Upper lobe of left lung (tissue), 4 donors: ENCODE results near the gene PLPPR1.

Experiments
- POLR2AphosphoS5 ChIP-seq, 2 donors: sonication (generic); formaldehyde crosslinking; IDR thresholded peaks; one replicate each; pipeline ENCODE4 v1.5.1; 2017; ENCODE audit warnings: antibody characterized with exemption in 2 of 2
- TF ChIP-seq, protein P1 (sequence below), 6 experiments: fragments of 450-650 bp in 4 of 6; fragments of 200-600 bp in 2 of 6; sonication (generic) in 2 of 6; IDR thresholded peaks; one replicate each; pipeline ENCODE4 v1.5.1; 2016 to 2019; ENCODE audit warnings: antibody characterized with exemption in 6 of 6

- TF ChIP-seq POLR2AphosphoS5 (IDR thresholded peaks at IDR 0.05): no peak
- TF ChIP-seq, protein P1, sequence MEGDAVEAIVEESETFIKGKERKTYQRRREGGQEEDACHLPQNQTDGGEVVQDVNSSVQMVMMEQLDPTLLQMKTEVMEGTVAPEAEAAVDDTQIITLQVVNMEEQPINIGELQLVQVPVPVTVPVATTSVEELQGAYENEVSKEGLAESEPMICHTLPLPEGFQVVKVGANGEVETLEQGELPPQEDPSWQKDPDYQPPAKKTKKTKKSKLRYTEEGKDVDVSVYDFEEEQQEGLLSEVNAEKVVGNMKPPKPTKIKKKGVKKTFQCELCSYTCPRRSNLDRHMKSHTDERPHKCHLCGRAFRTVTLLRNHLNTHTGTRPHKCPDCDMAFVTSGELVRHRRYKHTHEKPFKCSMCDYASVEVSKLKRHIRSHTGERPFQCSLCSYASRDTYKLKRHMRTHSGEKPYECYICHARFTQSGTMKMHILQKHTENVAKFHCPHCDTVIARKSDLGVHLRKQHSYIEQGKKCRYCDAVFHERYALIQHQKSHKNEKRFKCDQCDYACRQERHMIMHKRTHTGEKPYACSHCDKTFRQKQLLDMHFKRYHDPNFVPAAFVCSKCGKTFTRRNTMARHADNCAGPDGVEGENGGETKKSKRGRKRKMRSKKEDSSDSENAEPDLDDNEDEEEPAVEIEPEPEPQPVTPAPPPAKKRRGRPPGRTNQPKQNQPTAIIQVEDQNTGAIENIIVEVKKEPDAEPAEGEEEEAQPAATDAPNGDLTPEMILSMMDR (IDR thresholded peaks at IDR 0.05): no peak
These were observed 325.2 kb downstream of the PLPPR1 start for GRCh38 chr9:101353683-101354082.
